GM23248 (cell line): ENCODE results near the gene B4GAT1. TPM values are rescaled to one million over a fixed set of nuclear protein-coding genes. Genes with fewer than 3 reads are reported as not detected.
"Not testable (repeated sequence)": the region's sequence is repeated elsewhere in the genome, so short reads cannot be mapped to it uniquely, and the experiment has no call there.

Experiments used
- DNase-seq: peaks from one replicate; pipeline ENCODE4 v3.0.0-alpha.2; 2015
- H2AFZ ChIP-seq: fragments of 200-600 bp; sonication (generic); 2 replicates; pipeline ENCODE4 v1.6.1; 2016; ENCODE audit warnings: antibody characterized with exemption
- H3F3A ChIP-seq: fragments of 200-600 bp; sonication (generic); 2 replicates; pipeline ENCODE4 v1.6.1; 2016; ENCODE audit warnings: mild to moderate bottlenecking, antibody characterized with exemption, mixed run types; ENCODE audit not compliant: insufficient read depth
- H3K27ac ChIP-seq: fragments of 200-600 bp; sonication (generic); 2 replicates; pipeline ENCODE4 v1.5.1; 2016; ENCODE audit warnings: mild to moderate bottlenecking
- H3K27me3 ChIP-seq: fragments of 200-600 bp; sonication (generic); replicated peaks from 2 replicates; pipeline ENCODE4 v1.6.1; 2016; ENCODE audit warnings: mild to moderate bottlenecking; ENCODE audit not compliant: insufficient read depth
- H3K36me3 ChIP-seq: fragments of 200-600 bp; sonication (generic); 2 replicates; pipeline ENCODE4 v1.6.1; 2016; ENCODE audit warnings: low read depth, mild to moderate bottlenecking
- H3K4me1 ChIP-seq: fragments of 200-600 bp; sonication (generic); 2 replicates; pipeline ENCODE4 v1.6.1; 2016; ENCODE audit warnings: mild to moderate bottlenecking; ENCODE audit not compliant: insufficient read depth
- H3K4me2 ChIP-seq: fragments of 200-600 bp; sonication (generic); one replicate; pipeline ENCODE4 v1.6.1; 2016; ENCODE audit warnings: mild to moderate bottlenecking; ENCODE audit not compliant: unreplicated experiment
- H3K4me3 ChIP-seq: fragments of 200-600 bp; sonication (generic); 2 replicates; pipeline ENCODE4 v1.5.1; 2016; ENCODE audit warnings: mild to moderate bottlenecking
- H3K79me2 ChIP-seq: fragments of 200-600 bp; sonication (generic); 2 replicates; pipeline ENCODE4 v1.6.1; 2016; ENCODE audit warnings: mild to moderate bottlenecking; ENCODE audit not compliant: insufficient read depth
- H3K9ac ChIP-seq: fragments of 200-600 bp; sonication (generic); 2 replicates; pipeline ENCODE4 v1.6.1; 2016; ENCODE audit warnings: mild to moderate bottlenecking
- H3K9me2 ChIP-seq: fragments of 200-600 bp; sonication (generic); 2 replicates; pipeline ENCODE4 v1.6.1; 2016; ENCODE audit warnings: mixed run types, mild to moderate bottlenecking, moderate library complexity; ENCODE audit not compliant: insufficient read depth
- H3K9me3 ChIP-seq: fragments of 200-600 bp; sonication (generic); one replicate; pipeline ENCODE4 v1.6.1; 2017; ENCODE audit warnings: low read depth
- H4K20me1 ChIP-seq: fragments of 200-600 bp; sonication (generic); 2 replicates; pipeline ENCODE4 v1.6.0; 2016; ENCODE audit not compliant: insufficient read depth
- EZH2 ChIP-seq: fragments of 200-600 bp; sonication (generic); IDR thresholded peaks from 2 replicates; pipeline ENCODE4 v1.6.1; 2018; ENCODE audit warnings: antibody characterized with exemption, mild to moderate bottlenecking; ENCODE audit not compliant: insufficient read depth, poor library complexity, severe bottlenecking
- EZH2phosphoT487 ChIP-seq: fragments of 200-600 bp; sonication (generic); IDR thresholded peaks from 2 replicates; pipeline ENCODE4 v1.6.1; 2018; ENCODE audit warnings: antibody characterized with exemption, moderate library complexity, mild to moderate bottlenecking, low read depth; ENCODE audit not compliant: insufficient read depth
- WGBS, 2 experiments: methylation state at CpG; one replicate each; pipeline ENCODE4 v1.1.6; 2015 to 2017; ENCODE audit warnings: low lambda C conversion rate in 2 of 2, low coverage in 1 of 2; ENCODE audit errors: missing lambda C conversion rate in 2 of 2; 5-methylcytosine and 5-hydroxymethylcytosine counted together
- in situ Hi-C: fragments of 300-500 bp; cut with MboI; formaldehyde crosslinking; loops from 2 replicates; pipeline ENCODE4 v1.15.0; 2020
- polyA plus RNA-seq: library from polyadenylated mRNA; unstranded; fragments of >200 nt; fragmentation: Nextera tagmentation; extraction: Ambion mirVana; gene quantifications from 2 replicates; pipeline ENCODE4 v1.2.1, GENCODE V29; 2016
- total RNA-seq: library from RNA; depleted of rRNA; stranded (reverse); fragments of >200 nt; shearing (Covaris generic); gene quantifications from 2 replicates; pipeline ENCODE4 v1.2.3, GENCODE V29; 2014

B4GAT1 gene
- total and polyA plus RNA-seq, 2 experiments from 2014 or later, result 23.9 to 32.0 TPM

GRCh38 chr11:66386171-66387069 is 39.0 kb upstream of the B4GAT1 start:
- Histone ChIP-seq H3K27me3 (no peaks in the 10 kb centered on the region; the same call in 1 of the 2 replicates), H3K4me2 (peak overlapping the region; percentile 77), H3K9ac (peak overlapping the region; percentile 43), H3K4me3 (peak overlapping the region; percentile 64), H3K36me3 (no peaks in the 10 kb centered on the region), H3K4me1 (no peaks in the 10 kb centered on the region), H2AFZ (peak overlapping the region; percentile 83), H4K20me1 (no peaks in the 10 kb centered on the region), H3K27ac (no peak overlapping the region), H3K9me2 (no peaks in the 10 kb centered on the region), H3K79me2 (no peaks in the 10 kb centered on the region), H3F3A (no peaks in the 10 kb centered on the region), H3K9me3 (no peaks in the 10 kb centered on the region)
- TF ChIP-seq EZH2 (no peak), EZH2phosphoT487 (no peak)
- 5 to 6% methylated on average over 20 of the region's 20 CpGs for WGBS, 2 experiments
- DNase-seq, result peak; percentile 84
- in situ Hi-C loops, result loop anchor here (10.0 kb wide), 1 partner anchor 82 kb away; no protein-coding TSS in a partner anchor

GRCh38 chr11:66384316-66384715 is 36.9 kb upstream of the B4GAT1 start:
- not testable (repeated sequence) for H2AFZ ChIP-seq, H3K4me2 ChIP-seq, H3K4me1 ChIP-seq, H3K36me3 ChIP-seq, H3K79me2 ChIP-seq, H4K20me1 ChIP-seq, H3K27ac ChIP-seq, DNase-seq, H3K4me3 ChIP-seq, H3K9ac ChIP-seq, H3F3A ChIP-seq, H3K27me3 ChIP-seq, H3K9me3 ChIP-seq, H3K9me2 ChIP-seq
- WGBS, 2 experiments, result 87 to 88% methylated on average over 13 of the region's 13 CpGs
- in situ Hi-C loops, result loop anchor here (10.0 kb wide), 1 partner anchor 80 kb away; no protein-coding TSS in a partner anchor

GRCh38 chr11:66380264-66380663 is 32.8 kb upstream of the B4GAT1 start:
- not testable (repeated sequence) for H2AFZ ChIP-seq, H3K9ac ChIP-seq, H3K79me2 ChIP-seq, H3F3A ChIP-seq, H3K27me3 ChIP-seq, H3K4me2 ChIP-seq, H4K20me1 ChIP-seq, H3K27ac ChIP-seq, H3K9me2 ChIP-seq, DNase-seq, H3K36me3 ChIP-seq, H3K4me1 ChIP-seq, H3K4me3 ChIP-seq, H3K9me3 ChIP-seq
- in situ Hi-C loops, result loop anchor here (10.0 kb wide), 1 partner anchor 75 kb away; no protein-coding TSS in a partner anchor
- 22 to 23% methylated on average over 7 of the region's 7 CpGs for WGBS, 2 experiments

- H3K4me1 ChIP-seq, H2AFZ ChIP-seq, H3K4me3 ChIP-seq, H3F3A ChIP-seq, DNase-seq, H3K27ac ChIP-seq, H3K36me3 ChIP-seq, in situ Hi-C loops, H3K9ac ChIP-seq, H3K4me2 ChIP-seq, H3K9me2 ChIP-seq, H3K9me3 ChIP-seq, H4K20me1 ChIP-seq, H3K79me2 ChIP-seq: not testable (repeated sequence)
- 30 to 37% methylated on average over 9 of the region's 9 CpGs for WGBS, 2 experiments
- peaks cover 33% of the 10 kb centered on the region for H3K27me3 ChIP-seq
Observed at GRCh38 chr11:66373690-66374287, 26.4 kb upstream of the B4GAT1 start.
